ENCODE data around the gene CRPPA. TPM values are rescaled to one million over a fixed set of nuclear protein-coding genes. Genes with fewer than 3 reads are reported as not detected.

The CRPPA gene
- total and polyA plus RNA-seq, 8 donors, result 2.1 to 4.2 (median 3.3) TPM

- Histone ChIP-seq H3K9me3 (no peaks in the 10 kb centered on the region), H3K27me3 (no peaks in the 10 kb centered on the region), H3K27ac (no peak overlapping the region), H3K4me1 (peaks cover 7 to 16% of the 10 kb centered on the region in 2 donors), H3K36me3 (no peaks in the 10 kb centered on the region), H3K4me3 (no peak overlapping the region)
- ATAC-seq (no peak), DNase-seq (no peak)
- TF ChIP-seq CTCF (IDR thresholded peaks at IDR 0.05), result no peak
- intact Hi-C loops (cut with DNase I), result no loop called here
Observed at GRCh38 chr7:16422917-16423316, 1.6 kb upstream of the CRPPA start.

- TF ChIP-seq CTCF (IDR thresholded peaks at IDR 0.05), result no peak
- Histone ChIP-seq H3K36me3 (no peaks in the 10 kb centered on the region), H3K27ac (peak overlapping the region; percentile 94 to 99), H3K4me3 (no peak overlapping the region), H3K9me3 (no peaks in the 10 kb centered on the region), H3K4me1 (peaks cover 7 to 16% of the 10 kb centered on the region in 2 donors), H3K27me3 (no peaks in the 10 kb centered on the region)
- DNase-seq (no peak), ATAC-seq (no peak)
- intact Hi-C loops (cut with DNase I), result no loop called here
Observed at GRCh38 chr7:16422103-16422435, 731 bp upstream of the CRPPA start.

- intact Hi-C loops (cut with DNase I), result no loop called here
- peak; percentile 92 for ATAC-seq
- H3K4me3 ChIP-seq, result peak overlapping the region; percentile 53
Observed at GRCh38 chr7:16420649-16421332, 547 bp downstream of the CRPPA start.

GRCh38 chr7:16420329-16420648 is 1.0 kb downstream of the CRPPA start:
- intact Hi-C loops (cut with DNase I), result no loop called here
- Histone ChIP-seq H3K36me3 (no peaks in the 10 kb centered on the region), H3K9me3 (no peaks in the 10 kb centered on the region), H3K4me3 (peak overlapping the region; percentile 53), H3K27me3 (no peaks in the 10 kb centered on the region), H3K4me1 (peaks cover 7 to 16% of the 10 kb centered on the region in 2 donors), H3K27ac (peak overlapping the region; percentile 94 to 99)
- TF ChIP-seq CTCF (IDR thresholded peaks at IDR 0.05), result no peak
- DNase-seq (no peak), ATAC-seq (no peak)

More at GRCh38 chr7:16420649-16421332, 547 bp downstream of the CRPPA start:
- H3K4me1 ChIP-seq, result peaks cover 7 to 16% of the 10 kb centered on the region in 2 donors
- no peaks in the 10 kb centered on the region for H3K9me3 ChIP-seq
- no peaks in the 10 kb centered on the region for H3K27me3 ChIP-seq
- no peaks in the 10 kb centered on the region for H3K36me3 ChIP-seq
- TF ChIP-seq CTCF (IDR thresholded peaks at IDR 0.05), result peak; percentile 16 to 39
- H3K27ac ChIP-seq, result peak overlapping the region; percentile 94 to 99
- DNase-seq, result peak; percentile 85 to 94 (median 91)

GRCh38 chr7:16419859-16420258 is 1.5 kb downstream of the CRPPA start:
- H3K27me3 ChIP-seq, result no peaks in the 10 kb centered on the region
- DNase-seq (no peak), ATAC-seq (no peak)
- H3K27ac ChIP-seq, result peak overlapping the region; percentile 94 to 99
- H3K9me3 ChIP-seq, result no peaks in the 10 kb centered on the region
- intact Hi-C loops (cut with DNase I), result no loop called here
- no peak for TF ChIP-seq CTCF (IDR thresholded peaks at IDR 0.05)
- peak overlapping the region in 1 of 2 donors; percentile 53 for H3K4me3 ChIP-seq
- peaks cover 7 to 16% of the 10 kb centered on the region in 2 donors for H3K4me1 ChIP-seq
- no peaks in the 10 kb centered on the region for H3K36me3 ChIP-seq

All from left lung (tissue), 10 donors.